Stimulated activated naive CD8-positive, alpha-beta T cell treated with anti-CD3 and anti-CD28 coated beads, Interleukin-15, amount 100 ng/mL, for 72 hours (primary cell): Measurements from ENCODE around the gene ELOVL5.

Source experiments
- ATAC-seq: fragments of 150-1000 bp; cut with Tn5 transposase; 2 replicates; pipeline ENCODE4 v1.10.0; 2021; ENCODE audit warnings: mild to moderate bottlenecking, moderate library complexity
- DNase-seq, 2 donors: peaks; one replicate each; pipeline ENCODE4 v3.0.0; 2021 to 2022
- H3K27ac Mint-ChIP-seq, 2 donors: one replicate each; pipeline ENCODE4 v1.8.0; 2022; ENCODE audit warnings: mild to moderate bottlenecking in 2 of 2, mixed read lengths in 2 of 2, moderate library complexity in 2 of 2
- H3K27me3 Mint-ChIP-seq: one replicate; pipeline ENCODE4 v1.8.0; 2022; ENCODE audit warnings: mixed read lengths
- H3K4me1 Mint-ChIP-seq: one replicate; pipeline ENCODE4 v1.8.0; 2022; ENCODE audit warnings: mild to moderate bottlenecking, mixed read lengths
- H3K4me3 Mint-ChIP-seq, 2 donors: one replicate each; pipeline ENCODE4 v1.8.0; 2022; ENCODE audit warnings: mild to moderate bottlenecking in 2 of 2, mixed read lengths in 2 of 2, moderate library complexity in 1 of 2
- H3K9me3 Mint-ChIP-seq, 2 donors: one replicate each; pipeline ENCODE4 v1.8.0; 2022; ENCODE audit warnings: mixed read lengths in 2 of 2

ELOVL5 gene

DNA sequence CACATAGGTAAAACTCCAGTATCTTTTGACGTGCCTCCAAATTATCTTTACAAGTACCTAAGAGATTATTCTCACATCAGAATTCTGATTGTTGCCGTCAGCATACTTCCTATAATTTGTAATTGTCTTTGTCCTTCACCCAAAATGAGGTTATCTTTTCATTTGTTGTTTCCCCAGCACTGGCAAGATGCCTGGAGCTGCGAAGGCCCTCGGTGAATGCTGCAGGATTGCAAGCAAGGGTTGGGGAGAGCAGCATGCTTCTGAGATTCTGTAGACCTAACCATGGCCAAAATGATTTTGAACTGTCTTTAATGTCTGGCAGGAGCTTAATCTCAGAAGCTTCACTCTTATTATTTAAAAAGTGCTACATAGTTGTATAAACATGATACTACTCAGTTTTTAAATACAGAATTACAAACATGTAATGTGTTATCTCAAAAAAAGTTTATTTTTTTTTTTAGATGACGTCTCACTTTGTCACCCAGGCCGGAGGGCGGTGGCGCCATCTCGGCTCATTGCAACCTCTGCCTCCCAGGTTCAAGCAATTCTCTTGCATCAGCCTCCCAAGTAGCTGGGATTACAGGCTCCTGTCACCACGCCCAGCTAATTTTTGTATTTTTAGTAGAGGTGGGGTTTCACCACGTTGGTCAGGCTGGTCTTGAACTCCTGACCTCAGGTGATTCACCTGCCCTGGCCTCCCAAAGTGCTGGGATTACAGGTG lies 88.7 kb downstream of the ELOVL5 start:
- Mint-ChIP-seq H3K4me1 (no peaks in the 10 kb centered on the region), H3K9me3 (no peaks in the 10 kb centered on the region), H3K27me3 (no peaks in the 10 kb centered on the region), H3K27ac (no peak overlapping the region), H3K4me3 (no peak overlapping the region)
- ATAC-seq (no peak), DNase-seq (no peak)

DNA sequence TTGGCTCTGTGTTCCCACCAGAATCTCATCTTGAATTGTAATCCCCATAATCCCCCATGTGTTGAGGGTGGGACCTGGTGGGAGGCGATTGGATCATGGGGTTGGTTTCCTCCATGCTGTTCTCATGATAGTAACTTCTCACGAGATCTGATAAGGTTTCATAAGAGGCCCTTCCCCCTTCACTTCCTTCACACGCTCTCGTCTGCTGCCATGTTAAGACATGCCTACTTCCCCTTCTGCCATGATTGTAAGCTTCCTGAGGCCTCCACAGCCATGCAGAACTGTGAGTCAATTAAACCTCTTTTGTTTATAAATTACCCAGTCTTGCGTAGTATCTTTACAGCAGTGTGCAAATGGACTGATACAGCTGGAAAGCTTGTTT lies 90.0 kb downstream of the ELOVL5 start:
- no peak overlapping the region for H3K27ac Mint-ChIP-seq
- no peak overlapping the region for H3K4me3 Mint-ChIP-seq
- H3K27me3 Mint-ChIP-seq: no peaks in the 10 kb centered on the region
- no peaks in the 10 kb centered on the region for H3K9me3 Mint-ChIP-seq
- no peak for DNase-seq
- no peak for ATAC-seq
- no peaks in the 10 kb centered on the region for H3K4me1 Mint-ChIP-seq

DNA sequence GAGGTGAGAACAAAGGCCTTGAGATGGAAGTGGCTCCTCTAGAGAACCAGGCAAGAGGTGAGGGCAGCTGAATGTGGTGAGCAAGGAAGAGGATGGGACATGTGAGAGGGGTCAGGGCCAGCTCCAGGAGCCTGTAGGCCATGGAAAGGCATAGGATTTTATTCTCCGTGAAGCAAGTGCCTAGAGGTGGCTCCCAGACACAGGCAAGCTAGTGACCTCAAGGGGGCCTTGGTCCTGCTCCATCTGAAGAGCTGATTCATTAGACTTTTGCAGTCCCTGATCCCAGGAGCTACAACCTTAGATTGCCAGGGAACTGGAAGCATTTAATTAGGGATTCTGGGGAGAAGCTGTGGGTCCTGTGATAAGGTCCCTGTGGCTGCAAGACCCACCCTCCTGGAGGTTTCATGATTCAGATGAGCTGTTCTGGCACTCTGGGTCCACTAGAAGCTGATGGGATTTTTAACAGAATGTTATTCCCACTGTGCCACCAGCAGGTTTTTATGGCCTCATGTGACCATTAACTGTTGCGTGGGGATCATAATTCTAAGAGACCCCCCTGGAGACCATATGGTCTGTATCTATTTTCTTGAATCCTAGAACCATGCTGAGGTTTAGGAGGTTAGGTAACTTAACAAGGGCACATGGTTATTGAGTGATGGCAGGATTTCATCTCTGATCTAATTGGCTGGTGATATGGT lies 90.5 kb downstream of the ELOVL5 start:
- H3K27ac Mint-ChIP-seq: peak overlapping the region in 1 of 2 donors; percentile 19
- H3K4me3 Mint-ChIP-seq: no peak overlapping the region
- no peak for DNase-seq
- H3K9me3 Mint-ChIP-seq: no peaks in the 10 kb centered on the region
- no peaks in the 10 kb centered on the region for H3K27me3 Mint-ChIP-seq
- no peak for ATAC-seq
- H3K4me1 Mint-ChIP-seq: no peaks in the 10 kb centered on the region

DNA sequence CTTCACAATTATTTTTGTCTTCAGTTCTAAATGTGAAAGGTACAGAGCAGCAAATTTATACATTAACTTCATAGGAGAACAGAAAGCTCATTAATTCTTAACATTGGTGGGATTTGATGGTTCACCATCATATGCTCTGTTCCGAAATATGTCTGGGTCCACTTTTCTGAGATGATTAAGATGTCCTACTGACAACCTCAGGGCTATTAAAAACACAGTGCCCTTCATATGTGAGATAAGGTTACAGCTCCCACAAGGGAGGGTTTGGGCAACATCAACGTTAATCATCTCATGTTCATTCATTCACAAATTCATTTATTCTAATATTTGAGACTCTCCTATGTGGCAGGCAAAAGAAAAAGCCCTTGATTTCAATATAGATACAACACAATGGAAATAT lies 91.2 kb downstream of the ELOVL5 start:
- ATAC-seq: no peak
- no peaks in the 10 kb centered on the region for H3K4me1 Mint-ChIP-seq
- no peaks in the 10 kb centered on the region for H3K9me3 Mint-ChIP-seq
- H3K27ac Mint-ChIP-seq: no peak overlapping the region
- no peak for DNase-seq
- no peak overlapping the region for H3K4me3 Mint-ChIP-seq
- no peaks in the 10 kb centered on the region for H3K27me3 Mint-ChIP-seq

DNA sequence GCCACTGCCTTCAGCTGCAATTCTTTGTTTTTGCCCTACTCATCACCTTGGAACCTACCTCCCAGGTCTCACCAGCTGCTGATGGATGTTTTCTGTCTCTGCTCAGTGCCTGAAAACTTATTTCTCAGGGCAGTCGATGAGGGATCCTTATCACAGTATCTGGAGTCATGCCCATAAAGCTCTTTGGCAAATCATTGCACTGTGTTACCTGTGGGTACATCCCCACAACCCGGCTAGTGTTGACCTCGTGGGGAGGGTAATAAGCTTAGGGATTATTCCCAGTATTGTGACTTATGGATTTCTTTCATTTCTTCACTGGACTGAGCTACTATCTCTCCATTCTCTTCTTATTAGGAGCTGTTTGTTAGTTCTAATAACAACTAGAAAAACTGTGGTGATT lies 91.7 kb downstream of the ELOVL5 start:
- Mint-ChIP-seq H3K4me3 (no peak overlapping the region), H3K27me3 (no peaks in the 10 kb centered on the region), H3K4me1 (no peaks in the 10 kb centered on the region), H3K9me3 (no peaks in the 10 kb centered on the region), H3K27ac (no peak overlapping the region)
- DNase-seq (no peak), ATAC-seq (no peak)

DNA sequence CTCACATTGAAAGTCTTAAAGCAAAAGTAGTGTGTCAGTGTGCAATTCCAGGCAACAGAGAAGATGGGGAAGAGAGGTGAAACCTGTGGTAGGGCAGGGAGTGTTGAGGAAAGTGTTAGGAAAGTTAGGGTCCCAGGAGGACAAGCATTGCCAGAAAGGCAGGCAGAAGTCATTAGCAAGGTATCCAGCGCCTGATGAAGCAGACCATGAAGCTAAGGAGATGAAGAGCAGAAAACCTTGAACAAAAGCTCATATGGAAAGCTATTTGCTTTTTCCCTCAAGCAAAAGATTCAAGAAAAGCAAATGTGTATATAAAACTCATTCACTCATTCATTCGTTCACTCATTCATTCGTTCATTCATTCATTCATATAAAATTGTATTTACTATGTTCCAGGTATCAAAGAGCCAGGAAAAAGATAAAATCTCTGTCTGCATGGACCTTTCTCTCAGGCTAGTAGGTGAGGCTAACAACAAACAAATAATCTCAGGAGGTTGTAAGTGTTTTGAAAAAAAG lies 96.5 kb downstream of the ELOVL5 start:
- no peak overlapping the region for H3K4me3 Mint-ChIP-seq
- no peak overlapping the region for H3K27ac Mint-ChIP-seq
- ATAC-seq (no peak), DNase-seq (no peak)
- H3K27me3 Mint-ChIP-seq: no peaks in the 10 kb centered on the region
- H3K4me1 Mint-ChIP-seq: no peaks in the 10 kb centered on the region
- no peaks in the 10 kb centered on the region for H3K9me3 Mint-ChIP-seq

DNA sequence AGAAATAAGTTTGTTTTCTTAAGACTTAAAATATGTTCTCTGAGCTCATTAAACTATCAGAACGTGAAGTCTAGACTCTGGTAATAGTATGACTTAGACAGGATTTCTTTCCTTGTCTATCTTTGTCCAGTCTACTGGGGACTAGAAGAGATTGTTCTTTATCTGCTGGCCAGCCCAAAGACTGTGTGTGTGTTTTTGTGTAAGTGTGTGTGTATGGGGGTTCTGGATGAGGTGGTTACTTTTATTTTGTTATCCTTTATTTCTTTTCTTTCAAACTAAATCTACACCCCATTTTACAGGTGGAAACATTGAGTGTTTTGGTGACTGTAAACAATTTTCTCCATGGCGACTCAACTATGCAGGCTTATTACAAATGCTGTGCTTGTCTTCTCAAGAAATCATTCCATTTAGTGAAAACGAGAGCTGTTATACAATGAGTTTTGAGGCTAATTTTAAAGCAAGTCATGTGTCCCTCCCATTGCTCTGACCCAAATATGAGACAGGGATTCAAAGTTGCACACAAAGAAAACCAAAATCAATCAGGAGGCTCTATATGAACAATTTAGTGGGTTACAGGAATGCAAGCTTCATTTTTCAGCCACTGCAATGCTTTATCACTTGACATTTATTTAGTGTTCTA lies 97.6 kb downstream of the ELOVL5 start:
- H3K27me3 Mint-ChIP-seq: no peaks in the 10 kb centered on the region
- no peaks in the 10 kb centered on the region for H3K9me3 Mint-ChIP-seq
- DNase-seq (no peak), ATAC-seq (no peak)
- no peak overlapping the region for H3K4me3 Mint-ChIP-seq
- no peak overlapping the region for H3K27ac Mint-ChIP-seq
- H3K4me1 Mint-ChIP-seq: no peaks in the 10 kb centered on the region

DNA sequence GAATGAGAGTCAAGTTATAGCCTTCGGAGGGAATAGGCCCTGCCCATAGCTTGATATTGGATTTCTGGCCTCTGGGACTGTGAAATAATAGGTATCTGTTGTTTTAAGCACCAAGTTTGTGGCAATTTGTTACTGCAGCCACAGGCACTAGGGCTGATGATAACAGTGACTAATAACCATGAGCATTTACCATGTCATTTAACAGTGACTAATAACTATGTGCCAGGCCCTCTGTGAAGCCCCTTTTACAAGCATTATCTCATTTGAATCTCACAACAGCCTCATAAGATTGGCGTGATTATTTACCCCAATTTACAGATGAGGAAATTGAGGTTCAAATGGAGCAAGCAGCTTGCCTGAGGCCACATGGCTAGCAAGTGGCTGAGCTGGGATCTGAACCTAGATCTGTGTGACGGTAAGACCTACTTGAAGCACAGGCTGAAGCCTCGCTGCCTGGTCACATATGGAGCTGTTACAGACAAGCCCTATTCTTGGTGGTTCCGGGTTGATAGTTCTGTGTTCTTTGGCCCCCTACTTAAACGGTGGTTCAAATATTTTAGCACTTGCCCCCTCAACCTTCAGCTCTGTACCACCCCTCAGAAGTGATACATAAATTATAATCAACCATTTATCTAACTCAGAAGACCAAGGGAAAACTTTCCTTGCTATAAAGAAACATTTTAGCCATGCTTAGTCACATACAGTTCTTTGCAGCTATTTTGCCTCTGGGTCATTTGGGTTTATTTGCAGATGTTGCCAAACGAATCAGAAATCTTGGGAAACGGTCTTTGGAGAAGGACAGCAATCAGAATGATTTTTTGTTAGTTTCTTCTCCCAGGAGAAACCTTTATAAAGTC lies 98.3 kb downstream of the ELOVL5 start:
- no peak for DNase-seq
- peaks cover 1% of the 10 kb centered on the region for H3K4me1 Mint-ChIP-seq
- no peak overlapping the region for H3K27ac Mint-ChIP-seq
- H3K9me3 Mint-ChIP-seq: no peaks in the 10 kb centered on the region
- ATAC-seq: no peak
- H3K4me3 Mint-ChIP-seq: no peak overlapping the region
- H3K27me3 Mint-ChIP-seq: no peaks in the 10 kb centered on the region

DNA sequence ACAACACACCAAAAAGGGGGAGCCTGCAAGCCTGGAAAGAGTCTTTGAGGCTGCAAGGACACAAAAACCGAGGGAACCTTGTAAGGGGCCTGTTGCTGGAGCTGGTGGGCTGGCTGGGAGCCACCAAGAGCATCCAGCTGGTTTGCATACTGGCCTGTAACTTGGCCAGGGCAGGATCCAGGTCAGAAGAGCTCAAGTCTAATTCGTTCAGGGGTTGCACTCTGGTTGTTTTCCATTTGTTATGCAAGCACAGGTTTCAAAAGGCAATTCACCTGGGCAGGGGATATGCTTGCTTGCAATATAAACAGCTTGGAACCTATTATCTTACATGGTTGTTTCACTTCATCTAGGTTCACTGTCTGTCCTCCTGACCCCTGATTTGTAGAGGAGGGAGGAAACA lies 101.8 kb downstream of the ELOVL5 start:
- no peaks in the 10 kb centered on the region for H3K9me3 Mint-ChIP-seq
- no peak for DNase-seq
- peaks cover 8% of the 10 kb centered on the region for H3K4me1 Mint-ChIP-seq
- no peak overlapping the region for H3K27ac Mint-ChIP-seq
- H3K4me3 Mint-ChIP-seq: no peak overlapping the region
- ATAC-seq: no peak
- no peaks in the 10 kb centered on the region for H3K27me3 Mint-ChIP-seq

DNA sequence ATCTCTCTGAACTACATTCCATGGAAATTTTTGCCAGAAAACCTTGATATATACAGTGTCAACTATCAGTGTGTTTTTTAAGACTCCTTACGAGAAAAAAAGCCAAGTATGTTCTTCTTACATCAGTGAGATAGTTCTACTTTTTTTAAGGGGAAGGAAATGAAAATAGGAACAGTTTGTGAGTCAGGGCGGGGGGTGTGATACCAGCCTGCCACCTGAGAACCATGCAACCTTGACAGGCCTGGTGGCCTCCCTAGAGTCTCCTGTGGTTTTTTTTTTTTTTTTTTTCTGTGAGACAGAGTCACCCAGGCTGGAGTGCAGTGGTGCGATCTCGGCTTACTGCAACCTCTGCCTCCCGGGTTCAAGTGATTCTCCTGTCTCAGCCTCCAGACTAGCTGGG lies 103.8 kb downstream of the ELOVL5 start:
- peak; percentile 78 for ATAC-seq
- H3K27me3 Mint-ChIP-seq: no peaks in the 10 kb centered on the region
- H3K27ac Mint-ChIP-seq: no peak overlapping the region
- peaks cover 27% of the 10 kb centered on the region for H3K4me1 Mint-ChIP-seq
- H3K9me3 Mint-ChIP-seq: peaks cover 0 to 1% of the 10 kb centered on the region in 2 donors
- no peak overlapping the region for H3K4me3 Mint-ChIP-seq
- peak in 1 of 2 donors; percentile 27 for DNase-seq

DNA sequence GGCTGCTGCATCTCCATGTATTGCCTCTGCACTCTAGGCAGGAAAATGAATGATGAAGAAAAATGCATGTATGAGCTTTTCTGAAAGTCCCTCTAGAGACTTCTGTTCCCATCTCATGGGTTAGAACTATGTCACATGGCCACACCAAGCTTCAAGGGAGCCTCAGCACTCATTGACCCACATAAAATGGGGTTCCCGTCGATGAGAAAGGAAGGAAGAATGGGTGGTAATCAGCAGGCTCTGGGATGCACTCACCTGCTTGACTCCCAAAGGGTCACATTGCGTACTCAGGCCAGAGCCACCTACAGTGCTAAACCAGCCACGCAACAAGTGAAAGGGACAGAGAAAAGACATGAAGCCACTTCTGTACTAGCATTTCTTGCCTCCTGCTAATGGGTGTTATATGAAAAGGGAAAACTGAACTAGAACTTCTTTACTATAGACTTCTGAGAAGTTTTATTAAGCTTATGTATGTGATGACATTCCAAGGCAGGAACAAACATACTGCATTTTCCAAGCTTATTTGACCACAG lies 104.3 kb downstream of the ELOVL5 start:
- peaks cover 32% of the 10 kb centered on the region for H3K4me1 Mint-ChIP-seq
- H3K9me3 Mint-ChIP-seq: peaks cover 0 to 5% of the 10 kb centered on the region in 2 donors
- peak overlapping the region in 1 of 2 donors; percentile 90 for H3K27ac Mint-ChIP-seq
- no peaks in the 10 kb centered on the region for H3K27me3 Mint-ChIP-seq
- ATAC-seq (no peak), DNase-seq (no peak)
- no peak overlapping the region for H3K4me3 Mint-ChIP-seq

DNA sequence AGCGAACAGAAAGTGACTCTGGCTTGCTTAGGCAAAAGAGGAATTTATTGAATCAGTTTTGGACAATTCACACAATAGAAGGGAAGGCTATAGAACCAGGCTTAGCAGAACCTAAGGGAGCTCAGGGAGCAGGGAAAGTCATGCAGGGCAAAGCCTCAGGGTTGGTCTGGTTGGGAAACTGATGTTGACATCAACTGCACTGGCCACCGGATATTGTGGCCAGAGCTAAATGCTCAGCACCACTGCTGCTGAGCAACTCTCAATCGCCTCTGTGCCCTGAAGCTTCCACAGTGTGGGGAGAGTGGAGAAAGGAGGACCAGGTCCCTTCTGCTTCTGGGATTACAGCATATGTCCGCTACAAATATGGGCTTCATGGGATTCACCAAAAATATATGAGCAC lies 106.8 kb downstream of the ELOVL5 start:
- Mint-ChIP-seq H3K4me3 (no peak overlapping the region), H3K9me3 (peaks cover 0 to 5% of the 10 kb centered on the region in 2 donors), H3K27me3 (no peaks in the 10 kb centered on the region), H3K27ac (no peak overlapping the region), H3K4me1 (peaks cover 32% of the 10 kb centered on the region)
- DNase-seq (no peak), ATAC-seq (no peak)

DNA sequence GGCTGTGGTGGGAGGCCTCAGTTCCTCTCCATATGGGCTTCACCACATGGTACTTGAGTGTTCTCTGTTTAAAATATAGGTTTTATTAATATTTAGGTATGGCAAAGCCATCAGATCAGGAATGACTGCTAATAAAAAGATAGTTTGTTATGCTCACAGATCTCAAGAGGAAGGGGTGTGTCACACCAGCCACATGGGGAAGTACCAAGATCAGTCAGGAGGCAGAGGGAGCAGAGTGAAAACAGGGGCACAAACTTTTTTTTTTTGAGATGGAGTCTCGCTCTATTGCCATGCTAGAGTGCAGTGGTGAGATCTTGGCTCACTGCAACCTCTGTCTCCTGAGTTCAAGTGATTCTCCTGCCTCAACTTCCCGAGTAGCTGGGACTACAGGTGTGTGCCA lies 108.0 kb downstream of the ELOVL5 start:
- no peak overlapping the region for H3K4me3 Mint-ChIP-seq
- H3K4me1 Mint-ChIP-seq: peaks cover 41% of the 10 kb centered on the region
- peaks cover 0 to 5% of the 10 kb centered on the region in 2 donors for H3K9me3 Mint-ChIP-seq
- H3K27ac Mint-ChIP-seq: peak overlapping the region; percentile 2 to 28
- DNase-seq (no peak), ATAC-seq (peak; percentile 65)
- H3K27me3 Mint-ChIP-seq: no peaks in the 10 kb centered on the region

DNA sequence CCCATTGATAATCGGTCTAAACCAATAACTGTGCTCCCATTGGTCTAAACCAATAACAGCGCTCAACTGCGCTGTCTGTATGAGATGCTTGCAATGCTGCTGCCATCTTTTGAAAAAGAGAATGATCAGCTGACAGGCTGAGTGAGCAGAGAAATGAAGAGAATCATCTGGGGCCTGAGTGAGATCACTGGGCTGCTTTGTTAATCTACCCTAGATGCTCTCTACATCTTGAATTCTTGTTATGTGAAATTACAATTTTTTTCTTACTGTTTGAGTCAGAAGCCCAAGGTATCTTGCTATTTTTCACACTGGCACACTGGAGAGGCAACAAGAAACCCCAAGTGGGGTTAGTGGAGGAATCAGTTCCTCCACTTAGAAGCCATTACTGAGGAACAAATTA lies 108.6 kb downstream of the ELOVL5 start:
- H3K9me3 Mint-ChIP-seq: peaks cover 0 to 5% of the 10 kb centered on the region in 2 donors
- no peak overlapping the region for H3K4me3 Mint-ChIP-seq
- no peak overlapping the region for H3K27ac Mint-ChIP-seq
- DNase-seq: no peak
- no peaks in the 10 kb centered on the region for H3K27me3 Mint-ChIP-seq
- H3K4me1 Mint-ChIP-seq: peaks cover 37% of the 10 kb centered on the region
- ATAC-seq: no peak

DNA sequence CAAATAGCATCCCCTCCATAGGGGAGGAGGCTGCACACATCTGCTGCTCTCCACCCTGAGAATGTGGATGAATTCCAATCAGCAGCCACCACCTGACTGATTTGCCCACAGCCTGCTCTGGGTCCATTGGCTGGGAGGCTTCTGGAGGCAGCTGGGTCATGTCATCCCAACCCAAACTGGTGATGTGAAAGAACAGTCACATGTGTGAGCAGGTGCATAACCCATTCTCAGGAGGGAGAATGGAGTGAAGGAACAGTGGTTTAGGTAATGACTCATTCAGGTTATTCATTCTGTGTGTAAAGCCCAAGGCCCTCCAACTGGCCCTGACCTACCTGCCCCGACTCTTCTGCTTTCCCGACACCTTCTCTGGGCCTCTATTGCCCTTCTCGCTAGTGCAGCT lies 109.2 kb downstream of the ELOVL5 start:
- Mint-ChIP-seq H3K4me1 (peaks cover 34% of the 10 kb centered on the region), H3K27me3 (no peaks in the 10 kb centered on the region), H3K9me3 (peaks cover 0 to 5% of the 10 kb centered on the region in 2 donors), H3K4me3 (no peak overlapping the region), H3K27ac (no peak overlapping the region)
- ATAC-seq (peak; percentile 65), DNase-seq (no peak)
